PC-3 (cell line): Measurements from ENCODE around the gene NTM. TPM values are rescaled to one million over a fixed set of nuclear protein-coding genes. Genes with fewer than 3 reads are reported as not detected.

Experiments used
- ATAC-seq: fragments of 200-7000 bp; cut with Tn5 transposase; 2 replicates; pipeline ENCODE4 v1.9.1; 2020; ENCODE audit warnings: mild to moderate bottlenecking, moderate library complexity
- BruUV-seq: library from RNA; stranded (reverse); fragments of 400-500 nt; replicated peaks from 2 replicates; lab custom pipeline; 2021; lab: Mats Ljungman, UMichigan
- CTCF ChIA-PET: fragments of 300-600 bp; sonication (Branson Sonifier 250); formaldehyde crosslinking; loops from one replicate; lab custom pipeline; 2022; ENCODE audit warnings: antibody characterized with exemption; lab: Charles Lee
- POLR2A ChIA-PET: fragments of 300-600 bp; sonication (Branson Sonifier 250); formaldehyde crosslinking; loops from one replicate; lab custom pipeline; 2022; ENCODE audit warnings: antibody characterized with exemption; ENCODE audit not compliant: unreplicated experiment; lab: Charles Lee
- DNase-seq: peaks from one replicate; pipeline ENCODE4 v3.0.0-alpha.2; 2015
- H2AFZ ChIP-seq: fragments of 300-600 bp; sonication (generic); 2 replicates; pipeline ENCODE4 v1.6.0; 2016; ENCODE audit warnings: antibody characterized with exemption, low read length
- H3F3A ChIP-seq: fragments of 300-600 bp; sonication (generic); one replicate; pipeline ENCODE4 v1.6.0; 2017; ENCODE audit warnings: antibody characterized with exemption, low read length, control low read depth, mild to moderate bottlenecking; ENCODE audit not compliant: unreplicated experiment
- H3K27ac ChIP-seq: fragments of 300-600 bp; sonication (generic); 2 replicates; pipeline ENCODE4 v1.5.1; 2016; ENCODE audit warnings: mild to moderate bottlenecking, low read length
- H3K27me3 ChIP-seq: fragments of 300-600 bp; sonication (generic); 2 replicates; pipeline ENCODE4 v1.6.1; 2016; ENCODE audit warnings: low read length, mixed read lengths
- H3K36me3 ChIP-seq: fragments of 300-600 bp; sonication (generic); 2 replicates; pipeline ENCODE4 v1.6.1; 2016; ENCODE audit warnings: low read depth, mixed run types, low read length, mixed read lengths
- H3K4me1 ChIP-seq: fragments of 300-600 bp; sonication (generic); 2 replicates; pipeline ENCODE4 v1.5.1; 2016; ENCODE audit warnings: low read length; ENCODE audit not compliant: insufficient read depth
- H3K4me2 ChIP-seq: fragments of 300-600 bp; sonication (generic); 2 replicates; pipeline ENCODE4 v1.6.0; 2016; ENCODE audit warnings: low read length
- H3K4me3 ChIP-seq: fragments of 300-600 bp; sonication (generic); 2 replicates; pipeline ENCODE4 v1.5.1; 2016; ENCODE audit warnings: mild to moderate bottlenecking, low read length, mixed read lengths
- H3K79me2 ChIP-seq: fragments of 300-600 bp; sonication (generic); 2 replicates; pipeline ENCODE4 v1.6.1; 2017; ENCODE audit warnings: low read length, mixed read lengths
- H3K9ac ChIP-seq: fragments of 300-600 bp; sonication (generic); 2 replicates; pipeline ENCODE4 v1.6.0; 2016; ENCODE audit warnings: mild to moderate bottlenecking, low read length
- H3K9me2 ChIP-seq: fragments of 300-600 bp; sonication (generic); replicated peaks from 2 replicates; pipeline ENCODE4 v1.6.1; 2016; ENCODE audit warnings: mixed run types, low read length, mixed read lengths
- H3K9me3 ChIP-seq: fragments of 300-600 bp; sonication (generic); 2 replicates; pipeline ENCODE4 v1.6.1; 2016; ENCODE audit warnings: low read length, mixed read lengths
- H4K20me1 ChIP-seq: fragments of 300-600 bp; sonication (generic); 2 replicates; pipeline ENCODE4 v1.6.1; 2016; ENCODE audit warnings: low read length, mixed read lengths
- CTCF ChIP-seq: fragments of 300-600 bp; sonication (generic); conservative IDR thresholded peaks from 2 replicates; pipeline ENCODE4 v1.5.1; 2017; ENCODE audit warnings: antibody characterized with exemption, low read depth, mild to moderate bottlenecking, low read length
- EZH2 ChIP-seq: fragments of 300-600 bp; sonication (generic); IDR thresholded peaks from one replicate; pipeline ENCODE4 v1.6.1; 2017; ENCODE audit warnings: antibody characterized with exemption, mild to moderate bottlenecking, low read length; ENCODE audit not compliant: unreplicated experiment
- EZH2phosphoT487 ChIP-seq: fragments of 300-600 bp; sonication (generic); IDR thresholded peaks from 2 replicates; pipeline ENCODE4 v1.6.1; 2018; ENCODE audit warnings: mild to moderate bottlenecking, antibody characterized with exemption, low read length, borderline replicate concordance
- intact Hi-C: fragments of 100-400 bp; cut with micrococcal nuclease; formaldehyde crosslinking; loops from 2 replicates; pipeline ENCODE4 v1.9.0; 2023
- total RNA-seq: library from RNA; depleted of rRNA; stranded (reverse); fragments of >200 nt; gene quantifications from 2 replicates; pipeline ENCODE4 v1.2.3, GENCODE V29; 2014

The NTM gene
- total RNA-seq, 1 experiment from 2014 or later: not detected

DNA sequence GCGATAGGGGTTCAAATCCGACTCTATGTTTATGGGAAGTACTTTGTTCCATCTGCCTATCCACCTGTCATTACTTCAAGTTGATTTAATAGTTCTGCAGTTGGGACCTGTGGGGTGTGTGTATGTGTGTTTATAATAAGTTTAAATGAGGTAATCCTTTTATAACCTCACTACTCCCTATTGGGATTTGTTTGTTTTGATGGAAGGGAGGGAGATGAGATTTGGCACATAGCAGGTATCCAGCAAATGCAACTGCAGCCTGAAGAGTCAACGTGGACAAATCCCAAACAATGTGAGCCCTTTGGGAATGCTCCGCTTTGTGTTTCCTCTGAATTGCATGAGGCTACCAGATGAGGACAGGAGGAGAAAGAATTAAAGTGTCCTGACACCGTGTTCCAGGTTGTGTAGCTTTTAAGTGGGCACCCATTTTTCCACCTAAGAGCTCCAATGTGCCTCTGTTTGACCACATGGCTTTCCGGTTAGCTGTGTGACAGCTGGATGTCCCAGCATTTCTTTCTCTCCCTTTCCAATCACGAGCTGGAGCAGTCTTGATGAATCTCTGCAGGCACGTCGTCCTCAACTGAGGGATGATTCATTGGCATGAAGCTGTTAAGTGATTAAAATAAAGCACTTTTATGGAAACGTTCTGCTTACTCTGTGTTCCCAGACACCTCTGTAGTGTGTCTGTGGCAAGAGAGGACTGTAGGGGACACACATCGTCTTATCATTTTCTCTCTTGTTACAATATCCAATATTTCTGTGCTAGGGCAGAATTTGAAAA lies 610.7 kb downstream of the NTM start:
- no peaks in the 10 kb centered on the region for H4K20me1 ChIP-seq
- no peaks in the 10 kb centered on the region for H3K79me2 ChIP-seq
- POLR2A ChIA-PET: no interaction called here
- no peak overlapping the region for H3K9ac ChIP-seq
- TF ChIP-seq EZH2: no peak
- TF ChIP-seq EZH2phosphoT487: no peak
- TF ChIP-seq CTCF: no peak
- peaks cover 19% of the 10 kb centered on the region for H3K4me1 ChIP-seq
- no peak overlapping the region for H3K27ac ChIP-seq
- DNase-seq: no peak
- CTCF ChIA-PET: no interaction called here
- no peak overlapping the region for H3K4me2 ChIP-seq
- no peaks in the 10 kb centered on the region for H3K9me3 ChIP-seq
- H2AFZ ChIP-seq: no peak overlapping the region
- intact Hi-C loops: no loop called here
- H3K4me3 ChIP-seq: no peak overlapping the region
- no TSS peak for BruUV-seq
- ATAC-seq: no peak
- no peaks in the 10 kb centered on the region for H3K27me3 ChIP-seq
- no peaks in the 10 kb centered on the region for H3K36me3 ChIP-seq
- no peaks in the 10 kb centered on the region for H3F3A ChIP-seq
- no peaks in the 10 kb centered on the region for H3K9me2 ChIP-seq

DNA sequence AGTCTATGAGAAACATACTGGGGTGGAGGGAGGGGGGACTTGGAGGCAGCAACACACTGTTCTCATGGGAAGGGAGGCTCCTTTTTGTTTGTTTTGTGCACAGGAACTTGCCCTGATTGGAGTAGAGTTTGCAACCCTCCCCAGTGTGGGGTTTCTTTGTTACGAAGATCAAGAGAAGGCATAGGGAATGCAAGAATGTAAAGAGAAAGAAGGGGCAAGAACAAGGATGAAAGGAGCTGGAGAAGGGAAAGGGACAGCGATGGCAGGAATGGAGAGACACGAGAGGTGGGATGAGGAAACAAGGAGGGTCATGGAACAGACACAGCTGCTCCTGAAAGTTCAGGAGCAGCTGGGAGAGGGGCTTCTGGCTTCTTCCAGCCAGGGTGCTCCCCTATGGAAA lies 611.7 kb downstream of the NTM start:
- no peak overlapping the region for H3K4me3 ChIP-seq
- H3K79me2 ChIP-seq: no peaks in the 10 kb centered on the region
- DNase-seq (no peak), ATAC-seq (no peak)
- no peak overlapping the region for H3K27ac ChIP-seq
- ChIA-PET CTCF (no interaction called here), POLR2A (no interaction called here)
- H3K4me1 ChIP-seq: peaks cover 15% of the 10 kb centered on the region
- no peak overlapping the region for H3K4me2 ChIP-seq
- H3K9ac ChIP-seq: no peak overlapping the region
- intact Hi-C loops: no loop called here
- no peaks in the 10 kb centered on the region for H3K9me3 ChIP-seq
- H2AFZ ChIP-seq: no peak overlapping the region
- no peaks in the 10 kb centered on the region for H3K36me3 ChIP-seq
- no peaks in the 10 kb centered on the region for H3K9me2 ChIP-seq
- TF ChIP-seq EZH2phosphoT487 (no peak), EZH2 (no peak), CTCF (no peak)
- no peaks in the 10 kb centered on the region for H4K20me1 ChIP-seq
- H3F3A ChIP-seq: no peaks in the 10 kb centered on the region
- no peaks in the 10 kb centered on the region for H3K27me3 ChIP-seq
- BruUV-seq: no TSS peak

DNA sequence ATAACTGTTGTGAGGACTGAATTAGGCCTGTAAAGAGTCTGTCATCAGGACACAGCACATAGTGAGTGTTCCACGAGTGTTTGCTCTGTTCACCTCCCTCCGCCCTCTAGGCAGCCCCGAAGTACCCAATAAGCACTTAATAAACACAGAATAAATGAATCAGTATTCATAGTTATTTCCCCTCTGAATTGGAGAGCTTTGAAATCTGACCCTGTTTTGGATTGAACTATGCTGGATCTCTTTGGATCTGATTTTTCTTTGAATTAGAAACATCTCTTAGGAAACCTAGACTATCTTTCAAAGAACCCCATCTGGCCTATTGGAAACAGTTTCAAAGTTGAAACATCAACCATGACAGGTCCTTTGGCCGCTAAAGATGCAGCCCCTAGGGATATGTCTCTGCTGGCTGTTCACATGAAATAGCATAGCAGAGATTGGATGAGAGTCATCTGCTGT lies 615.5 kb downstream of the NTM start:
- Histone ChIP-seq H3K9me3 (no peaks in the 10 kb centered on the region), H3K27ac (no peak overlapping the region), H3K4me1 (no peaks in the 10 kb centered on the region), H3F3A (no peaks in the 10 kb centered on the region), H3K27me3 (no peaks in the 10 kb centered on the region), H2AFZ (no peak overlapping the region), H3K4me2 (no peak overlapping the region), H3K9ac (no peak overlapping the region), H3K79me2 (no peaks in the 10 kb centered on the region), H4K20me1 (no peaks in the 10 kb centered on the region), H3K4me3 (no peak overlapping the region), H3K36me3 (no peaks in the 10 kb centered on the region), H3K9me2 (no peaks in the 10 kb centered on the region)
- TF ChIP-seq CTCF: no peak
- TF ChIP-seq EZH2: no peak
- no peak for TF ChIP-seq EZH2phosphoT487
- intact Hi-C loops: no loop called here
- no peak for DNase-seq
- ChIA-PET CTCF (no interaction called here), POLR2A (no interaction called here)
- no peak for ATAC-seq
- BruUV-seq: no TSS peak
